HG03045 (cell line): ENCODE data around the gene VDR.

Source experiments
- ATAC-seq: cut with Tn5 transposase; IDR thresholded peaks from one replicate; pipeline ENCODE4 v1.9.1; 2021; ENCODE audit warnings: mild to moderate bottlenecking, moderate library complexity; ENCODE audit not compliant: unreplicated experiment

Gene VDR

DNA sequence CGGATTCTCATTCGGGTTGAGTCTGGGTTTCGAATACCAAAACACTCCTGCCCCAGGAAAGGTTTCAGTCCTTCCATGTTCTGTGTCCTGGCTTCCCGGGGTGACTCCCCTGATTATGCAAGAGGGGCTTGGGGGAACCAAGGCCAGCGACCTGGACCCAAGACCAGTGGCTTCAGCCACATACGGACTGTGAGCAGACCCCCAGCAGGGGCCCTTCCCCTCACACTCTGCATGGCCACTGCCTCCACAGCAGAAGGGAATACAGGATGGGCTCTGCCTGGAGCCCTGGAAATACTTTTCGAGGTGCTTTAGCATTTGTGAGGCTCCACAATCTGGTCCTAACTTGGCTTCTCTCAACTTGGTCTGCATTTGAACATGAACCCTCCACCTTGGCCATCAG lies 104.2 kb downstream of the VDR start:
- ATAC-seq, result no peak

DNA sequence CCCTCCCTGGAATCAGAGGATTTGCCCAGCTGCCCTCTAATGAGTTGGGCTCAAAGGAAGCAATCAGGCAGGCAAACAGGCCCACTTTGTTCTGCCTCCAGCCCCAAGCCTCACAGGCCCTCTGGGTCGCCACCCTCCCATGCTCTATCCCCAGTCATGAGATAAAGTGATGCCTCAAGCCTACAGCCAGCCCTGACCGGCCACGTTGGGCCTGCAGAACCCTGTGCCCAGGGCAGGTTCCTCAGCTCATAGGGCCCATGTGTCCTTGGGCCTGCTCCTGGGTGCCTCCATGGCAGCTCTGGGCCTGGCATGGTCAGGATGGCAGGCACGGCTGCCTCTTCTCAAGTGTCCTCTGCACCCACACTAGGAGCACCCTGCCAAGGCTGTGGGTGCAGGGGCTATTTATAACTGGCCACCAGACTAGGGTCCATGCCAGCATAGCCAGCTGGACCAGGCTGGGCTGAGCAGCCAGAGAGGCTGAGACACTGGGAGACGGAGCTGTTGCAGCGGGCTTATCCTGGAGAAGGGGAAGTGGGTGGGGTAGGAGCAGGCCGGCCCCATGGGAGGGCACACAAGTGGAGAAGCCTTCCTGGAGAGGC lies 105.3 kb downstream of the VDR start:
- no peak for ATAC-seq

DNA sequence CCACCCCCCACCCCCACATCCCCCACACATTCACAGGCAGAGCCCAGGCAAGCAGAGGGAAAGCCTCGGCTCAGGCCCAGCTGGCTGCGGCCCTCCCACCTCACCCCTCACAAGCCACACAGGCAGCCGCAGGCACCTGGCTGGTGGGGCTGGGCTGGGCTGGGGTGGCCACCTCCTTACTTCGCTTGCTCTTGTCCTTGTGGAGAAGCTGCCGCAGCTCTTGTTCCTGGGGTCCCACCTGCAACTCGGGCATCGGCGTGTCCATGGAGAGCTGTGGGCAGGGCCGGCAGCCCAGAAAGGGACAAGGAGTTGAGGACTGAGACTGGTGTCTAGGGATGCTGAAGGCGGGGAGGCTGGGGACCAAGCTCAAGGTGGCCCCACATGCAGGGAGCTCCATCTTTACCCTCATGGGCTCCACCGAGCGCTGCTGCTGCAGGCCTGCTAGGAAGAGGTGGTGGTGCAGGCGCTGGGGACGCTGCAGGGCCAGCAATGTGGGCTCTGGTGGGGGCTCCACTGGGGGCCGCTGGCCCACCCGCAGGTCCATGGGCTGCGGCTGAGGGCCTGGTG lies 106.3 kb downstream of the VDR start:
- no peak for ATAC-seq

DNA sequence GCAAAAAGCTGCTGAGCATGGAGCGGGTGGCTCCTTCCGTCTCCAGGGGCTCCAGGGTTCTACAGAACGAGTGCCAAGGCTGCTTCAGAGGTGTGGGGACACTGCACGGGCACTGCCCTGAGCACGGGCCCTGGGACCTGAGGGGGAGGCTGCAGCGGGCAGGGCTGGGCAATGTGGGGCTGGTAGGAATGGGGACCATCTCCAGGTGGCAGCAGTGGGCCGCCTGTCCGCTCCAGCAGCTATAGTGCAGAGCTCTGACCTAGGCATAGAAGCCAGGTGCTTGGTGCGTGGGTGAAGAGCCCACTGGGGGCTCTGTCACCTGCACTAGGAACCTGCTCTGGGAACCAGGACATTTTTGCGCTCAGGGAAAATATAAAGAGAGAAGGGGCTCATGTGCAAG lies 107.4 kb downstream of the VDR start:
- ATAC-seq, result no peak

DNA sequence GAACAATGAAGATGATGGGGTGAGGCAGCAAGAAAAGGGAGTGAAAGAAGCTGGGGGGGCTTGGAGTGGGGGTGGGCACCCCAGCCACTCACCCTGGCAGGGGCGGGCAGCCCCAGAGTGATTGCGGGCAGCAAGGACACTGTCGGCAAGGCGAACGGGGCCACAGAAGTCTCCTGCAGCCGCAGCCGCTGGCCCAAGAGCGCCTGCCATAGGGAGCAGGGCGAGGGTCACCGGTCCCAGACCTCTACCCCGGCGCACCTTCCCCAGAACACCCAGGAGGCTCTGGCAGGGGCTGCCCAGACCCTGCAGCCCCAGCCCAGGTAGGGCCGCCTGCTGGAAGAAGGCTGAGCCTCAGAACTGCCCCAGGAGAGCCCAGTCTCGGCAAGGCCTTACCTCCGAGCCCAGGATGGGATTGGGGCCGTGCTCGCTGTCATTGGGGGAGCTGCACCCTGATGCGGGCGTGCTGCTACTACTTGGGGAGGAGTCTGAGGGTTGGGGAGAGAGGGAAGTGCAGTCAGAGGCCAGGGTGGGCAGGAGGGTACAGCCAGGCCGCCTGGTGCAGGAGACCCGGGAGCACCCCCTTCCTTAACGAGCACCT lies 108.9 kb downstream of the VDR start:
- no peak for ATAC-seq

DNA sequence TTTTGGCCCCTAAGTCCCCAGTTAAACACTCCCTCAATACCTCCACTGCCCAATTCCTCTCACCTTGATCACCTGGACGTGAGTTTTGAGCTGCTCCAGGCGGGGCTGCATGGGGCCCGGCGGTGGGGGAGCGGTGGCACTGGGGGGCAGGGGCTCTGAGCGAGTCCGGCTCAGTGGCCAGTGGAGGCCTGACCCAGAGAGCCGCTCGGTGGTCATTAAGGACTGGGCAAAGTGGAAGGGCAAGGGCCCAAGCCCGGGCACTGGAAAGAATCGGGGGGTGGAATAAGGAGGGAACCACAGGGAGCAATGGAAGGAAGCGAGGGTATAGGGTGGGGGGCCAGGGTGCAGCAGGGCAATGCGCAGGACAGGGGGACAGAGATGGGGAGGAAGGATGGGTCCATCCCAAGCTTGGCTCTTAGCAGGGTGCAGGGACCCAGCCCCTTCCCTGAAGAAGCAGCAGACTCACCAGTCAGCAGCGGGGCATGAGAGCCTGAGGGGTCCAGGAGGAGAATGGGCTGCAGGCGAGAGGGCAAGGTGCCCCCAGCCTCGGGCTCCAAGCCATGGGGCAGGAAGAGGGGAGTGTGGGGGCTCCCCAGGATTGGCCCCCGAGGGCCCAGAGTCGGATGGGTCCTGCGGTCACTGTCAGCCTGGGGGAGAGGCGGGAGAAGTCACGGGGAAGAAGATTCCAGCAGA lies 109.5 kb downstream of the VDR start:
- no peak for ATAC-seq

DNA sequence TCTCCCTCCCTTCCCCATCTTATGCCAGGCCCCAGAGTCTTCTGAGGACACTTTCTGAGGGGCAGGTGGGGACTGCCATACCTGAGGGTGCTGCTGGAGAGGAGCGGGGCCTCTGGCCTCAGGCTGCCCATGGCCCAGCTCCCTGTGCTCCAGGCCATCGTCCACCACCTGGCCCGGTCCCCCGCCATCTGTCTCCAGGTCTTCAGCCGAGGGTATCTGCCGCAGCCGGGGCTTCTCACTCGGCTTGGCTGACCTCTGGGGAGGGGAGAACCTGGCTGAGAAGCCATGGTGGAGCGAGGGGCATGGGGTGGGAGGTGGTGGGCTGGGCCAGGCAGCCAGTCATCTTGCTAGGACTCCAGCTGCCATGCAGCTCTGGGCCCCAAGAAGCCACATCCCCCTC lies 110.1 kb downstream of the VDR start:
- no peak for ATAC-seq

DNA sequence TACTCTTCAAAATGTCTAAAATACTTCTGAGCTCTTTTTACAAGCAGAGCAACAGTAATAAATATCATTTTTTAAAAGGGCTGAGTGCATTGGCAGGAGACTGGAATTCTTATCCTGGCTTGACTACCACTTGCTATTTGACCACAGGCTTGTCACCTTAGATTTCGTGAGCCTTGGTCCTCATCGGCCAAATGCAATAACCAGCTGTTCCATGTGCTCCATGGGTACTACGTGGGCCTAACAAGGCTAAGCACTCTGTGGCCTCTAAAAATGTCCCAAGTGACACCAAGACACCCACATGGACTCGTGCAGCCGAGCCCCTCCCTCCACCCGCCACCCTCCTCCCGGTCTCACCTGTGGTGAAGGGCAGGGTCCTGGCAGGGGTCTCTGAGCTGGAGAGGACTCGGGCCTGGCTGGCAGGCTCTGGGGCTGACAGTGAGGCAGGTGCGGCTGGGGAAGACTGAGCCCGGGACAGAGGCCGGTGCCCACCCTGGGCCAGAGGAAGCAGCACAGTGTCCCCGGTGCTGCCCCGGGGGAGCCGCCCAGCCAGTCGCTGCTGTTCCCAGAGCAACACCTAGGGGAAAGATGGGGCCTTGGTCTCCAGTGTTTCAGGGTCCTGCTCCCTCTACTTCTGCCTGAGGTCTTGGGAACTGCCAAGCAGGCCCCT lies 111.6 kb downstream of the VDR start:
- no peak for ATAC-seq

DNA sequence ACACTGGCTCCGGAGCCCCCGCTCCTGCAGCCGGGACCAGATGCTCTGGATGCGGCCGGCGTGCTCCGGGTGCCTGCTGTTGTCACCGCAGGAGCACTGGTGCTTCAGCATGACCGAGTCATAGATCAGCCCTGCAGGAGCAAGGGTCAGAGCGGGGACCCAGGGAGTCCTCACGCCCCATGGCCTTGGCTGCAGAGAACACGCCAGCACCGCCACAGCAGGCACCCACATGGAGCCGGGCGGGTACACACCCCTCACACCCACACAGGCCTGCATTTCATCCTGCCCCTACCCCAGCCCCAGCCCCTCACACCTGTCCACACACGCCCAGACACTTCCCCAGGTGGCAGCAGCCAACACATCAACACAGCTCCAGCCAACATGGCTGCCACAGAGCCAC lies 112.9 kb downstream of the VDR start:
- ATAC-seq, result no peak
